Measurements from ENCODE around the gene TIMM44.

The TIMM44 gene

GRCh38 chr19:7915250-7916102, 28.0 kb downstream of the TIMM44 start:
- no peak for DNase-seq (ENCODE audit: low read depth in 1 of 2, low spot score in 1 of 2)

- no peak for DNase-seq (ENCODE audit: low read depth in 1 of 2, low spot score in 1 of 2)
Measured at GRCh38 chr19:7914598-7915045, 28.8 kb downstream of the TIMM44 start, which contains the start of gene TGFBR3L. Gene TGFBR3L (plus strand): TSS chr19:7914830.

GRCh38 chr19:7914099-7914498, 29.4 kb downstream of the TIMM44 start:
- no peak for DNase-seq (ENCODE audit: low read depth in 1 of 2, low spot score in 1 of 2)

GRCh38 chr19:7913652-7914051, 29.8 kb downstream of the TIMM44 start:
- no peak for DNase-seq (ENCODE audit: low read depth in 1 of 2, low spot score in 1 of 2)

DNA sequence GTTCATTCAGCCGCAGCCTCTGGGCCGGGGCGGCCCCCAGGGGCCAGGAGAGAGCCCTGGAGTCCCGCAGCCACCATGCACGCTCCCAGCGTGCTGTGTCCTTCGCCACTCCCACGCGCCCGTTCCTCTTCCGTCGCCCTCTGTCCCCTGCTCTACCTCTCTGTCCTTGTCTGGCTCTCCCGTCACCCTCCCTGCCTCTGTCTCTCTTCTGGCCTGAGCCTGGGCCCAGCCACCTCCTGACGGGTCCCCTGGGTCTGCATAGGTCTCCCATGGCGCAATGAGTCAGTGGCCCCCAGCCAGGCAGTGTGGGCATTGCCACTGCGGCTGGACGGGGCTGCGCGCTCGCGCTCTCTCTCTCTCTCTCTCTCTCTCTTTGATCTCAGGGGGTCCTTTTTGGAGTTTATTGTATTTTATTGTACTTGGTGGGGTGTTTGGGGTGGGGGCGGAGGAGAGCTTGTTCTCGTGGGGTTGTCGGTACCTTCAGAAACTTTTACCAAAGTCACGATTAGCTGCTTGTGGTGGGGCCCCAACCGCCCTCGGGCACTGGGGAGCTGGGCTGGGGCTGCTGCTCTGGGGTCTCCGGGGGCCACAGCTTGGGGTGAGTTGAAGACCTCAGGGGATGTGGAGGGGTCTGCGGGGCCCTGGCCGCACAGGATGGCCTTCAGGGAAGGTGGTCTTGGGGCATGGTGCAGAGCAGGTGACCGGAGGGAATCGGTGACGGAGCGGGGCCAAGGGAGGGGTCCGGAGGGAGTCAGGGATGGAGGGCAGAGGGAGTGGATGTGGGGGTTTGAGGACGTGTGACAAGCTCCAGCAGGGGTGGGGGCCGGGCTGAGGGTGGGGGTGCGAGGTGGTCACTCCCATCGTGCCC, 30.5 kb downstream of the TIMM44 start:
- DNase-seq (ENCODE audit: low read depth in 1 of 2, low spot score in 1 of 2) = no peak

DNA sequence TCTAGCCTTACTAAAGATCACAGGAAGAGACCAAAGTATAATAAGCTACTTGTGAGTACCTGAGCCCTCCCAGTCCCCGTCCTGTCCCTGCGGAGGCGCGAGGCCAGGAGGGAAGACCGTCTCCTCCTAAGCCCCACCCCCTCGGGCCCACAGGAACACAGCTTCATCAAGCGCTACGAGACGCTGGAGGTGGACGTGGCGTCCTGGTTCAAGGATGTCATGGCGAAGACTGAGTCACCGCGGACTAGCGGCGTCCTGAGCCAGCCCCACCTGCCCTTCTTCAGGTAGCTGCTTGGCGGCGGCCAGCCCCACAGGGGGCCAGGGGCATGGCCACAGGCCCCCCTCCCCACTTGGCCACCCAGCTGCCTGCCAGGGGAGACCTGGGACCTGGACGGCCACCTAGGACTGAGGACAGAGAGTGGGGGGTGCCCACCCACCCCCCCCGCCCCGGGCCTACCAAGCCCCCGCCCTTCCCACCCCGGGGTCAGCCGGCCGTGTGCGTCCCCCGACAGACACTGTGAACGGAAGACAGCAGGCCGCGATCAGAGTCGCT, 31.2 kb downstream of the TIMM44 start:
- DNase-seq (ENCODE audit: low read depth in 1 of 2, low spot score in 1 of 2) = no peak

GRCh38 chr19:7911508-7912143, 31.8 kb downstream of the TIMM44 start:
- DNase-seq (ENCODE audit: low read depth in 1 of 2, low spot score in 1 of 2) = no peak

GRCh38 chr19:7910321-7911161, 32.9 kb downstream of the TIMM44 start:
- no peak for DNase-seq (ENCODE audit: low read depth in 1 of 2, low spot score in 1 of 2)

DNA sequence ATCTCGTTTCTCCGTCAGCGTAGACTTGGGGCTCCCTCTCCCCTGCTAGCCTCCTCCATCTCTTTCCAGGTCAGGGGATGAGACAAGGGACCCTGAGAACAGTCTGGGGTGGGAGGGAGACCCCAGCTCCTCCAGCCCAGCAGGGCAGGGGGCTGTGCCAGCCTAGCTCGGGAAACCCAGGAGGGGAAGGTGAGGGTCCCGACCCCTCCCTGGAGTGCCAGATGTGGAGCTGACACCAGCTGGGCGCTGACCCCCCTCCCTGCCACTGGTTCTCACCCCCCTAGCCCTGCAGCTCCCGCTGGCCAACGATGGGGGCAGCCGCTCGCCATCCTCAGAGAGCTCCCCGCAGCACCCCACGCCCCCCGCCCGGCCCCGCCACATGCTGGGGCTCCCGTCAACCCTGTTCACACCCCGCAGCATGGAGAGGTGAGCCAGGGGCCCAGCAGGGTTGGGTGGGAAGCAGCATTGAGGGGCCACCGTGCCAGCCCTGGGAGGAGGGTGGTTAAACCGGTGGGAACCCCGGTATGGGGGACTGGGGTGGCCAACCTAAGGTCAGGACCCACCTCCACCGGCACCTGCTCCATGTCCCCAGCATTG, 33.9 kb downstream of the TIMM44 start:
- DNase-seq (ENCODE audit: low read depth in 1 of 2, low spot score in 1 of 2) = no peak

DNA sequence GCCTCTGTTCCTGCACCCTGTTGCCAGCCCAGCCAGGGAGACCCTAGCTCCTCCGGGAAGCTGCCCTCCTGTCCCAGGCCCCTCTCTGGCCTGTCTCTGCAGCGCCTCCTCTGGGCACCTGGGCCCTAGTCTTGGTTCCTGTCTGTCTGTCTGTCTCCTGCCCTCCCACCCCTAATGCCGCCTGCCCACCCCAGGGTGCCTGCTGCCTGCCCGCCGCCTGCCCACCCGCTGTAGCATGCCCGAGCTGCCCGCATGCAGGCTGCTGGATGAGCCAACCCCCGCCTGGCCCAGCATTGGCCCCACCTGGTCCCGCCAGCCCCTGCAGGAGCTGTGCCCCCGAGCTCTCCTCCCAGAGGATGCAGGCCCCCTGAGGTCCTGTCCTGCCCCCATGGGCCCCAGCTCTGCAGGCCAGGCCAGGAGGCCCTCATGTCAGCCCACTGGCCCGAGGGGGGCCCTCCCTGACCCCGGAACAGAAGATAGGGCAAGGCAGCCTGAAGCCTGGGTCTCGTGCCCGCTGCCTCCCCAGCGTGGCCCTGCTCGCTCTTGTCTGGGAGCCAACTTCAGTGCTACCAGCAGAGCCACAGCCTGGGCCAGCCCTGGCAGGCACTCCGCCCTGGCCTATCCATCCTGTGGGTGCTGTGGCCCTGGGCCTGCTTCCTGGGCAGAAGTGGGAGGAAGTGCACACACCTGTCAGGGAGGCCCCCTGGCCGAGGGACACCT, 34.6 kb downstream of the TIMM44 start:
- no peak for DNase-seq (ENCODE audit: low read depth in 1 of 2, low spot score in 1 of 2)

GRCh38 chr19:7908078-7908699, 35.3 kb downstream of the TIMM44 start:
- DNase-seq (ENCODE audit: low read depth in 1 of 2, low spot score in 1 of 2) = no peak

- DNase-seq (ENCODE audit: low read depth in 1 of 2, low spot score in 1 of 2) = no peak
Measured at GRCh38 chr19:7907544-7907943, 35.9 kb downstream of the TIMM44 start.

DNA sequence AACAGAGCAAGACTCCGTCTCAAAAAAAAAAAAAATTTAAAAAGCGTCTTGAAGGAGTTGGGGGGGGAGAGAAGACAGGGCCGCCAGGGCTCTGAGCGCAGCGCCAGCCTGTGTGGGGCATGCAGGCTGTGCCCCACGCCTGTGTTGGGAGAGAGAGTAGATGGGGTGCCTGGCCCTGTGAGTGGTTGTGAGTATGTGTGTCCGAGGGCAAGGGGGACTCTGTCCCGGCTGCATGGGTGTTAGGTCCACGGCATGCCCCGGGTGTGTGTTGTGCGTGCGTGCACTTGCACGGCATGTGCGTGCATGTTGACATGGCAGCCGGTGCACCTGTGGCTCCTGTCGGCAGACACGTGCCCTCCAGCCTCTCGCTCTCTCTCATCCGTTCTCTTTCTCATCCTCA, 36.3 kb downstream of the TIMM44 start:
- DNase-seq (ENCODE audit: low read depth in 1 of 2, low spot score in 1 of 2) = no peak

DNA sequence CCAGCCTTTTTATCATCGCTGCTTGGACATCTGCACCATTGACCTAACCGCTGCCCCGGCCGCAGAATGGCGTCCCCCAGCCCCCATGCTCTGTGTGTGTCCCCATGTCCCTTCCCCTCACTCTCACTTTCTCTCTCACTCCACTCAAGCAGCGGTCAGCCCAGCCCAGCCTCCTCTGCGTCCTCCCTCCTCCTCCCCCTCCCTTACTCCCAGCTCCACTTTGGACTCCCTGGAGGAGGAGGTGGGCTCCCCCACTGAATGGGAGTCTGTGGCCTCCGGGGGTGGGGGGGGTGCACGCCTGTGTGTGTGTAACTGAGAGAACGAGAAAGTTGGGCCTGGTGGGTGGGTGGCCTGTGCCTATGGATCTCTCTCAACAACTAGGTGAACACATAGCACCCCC, 37.6 kb downstream of the TIMM44 start:
- no peak for DNase-seq (ENCODE audit: low read depth in 1 of 2, low spot score in 1 of 2)

DNA sequence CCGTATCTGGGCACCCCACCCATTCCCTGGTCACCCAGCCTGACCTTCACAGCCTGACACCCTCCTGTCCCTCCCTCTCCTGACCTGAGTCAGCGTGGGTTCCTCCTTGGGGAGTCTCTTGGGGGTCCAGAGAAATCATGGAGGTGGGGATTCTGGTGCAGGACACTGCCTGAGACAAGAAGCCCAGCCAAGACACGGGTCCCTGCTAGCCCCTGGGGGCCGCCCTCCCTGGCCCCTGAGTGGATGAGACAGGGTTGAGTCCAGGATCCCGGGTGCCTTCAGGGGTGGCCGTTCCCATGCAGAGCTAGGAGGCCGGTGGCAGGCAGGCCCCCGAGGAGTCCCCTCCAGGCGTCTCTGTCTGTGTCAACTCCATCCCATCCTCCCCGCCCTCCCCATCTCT, 38.2 kb downstream of the TIMM44 start:
- no peak for DNase-seq (ENCODE audit: low read depth in 1 of 2, low spot score in 1 of 2)

DNA sequence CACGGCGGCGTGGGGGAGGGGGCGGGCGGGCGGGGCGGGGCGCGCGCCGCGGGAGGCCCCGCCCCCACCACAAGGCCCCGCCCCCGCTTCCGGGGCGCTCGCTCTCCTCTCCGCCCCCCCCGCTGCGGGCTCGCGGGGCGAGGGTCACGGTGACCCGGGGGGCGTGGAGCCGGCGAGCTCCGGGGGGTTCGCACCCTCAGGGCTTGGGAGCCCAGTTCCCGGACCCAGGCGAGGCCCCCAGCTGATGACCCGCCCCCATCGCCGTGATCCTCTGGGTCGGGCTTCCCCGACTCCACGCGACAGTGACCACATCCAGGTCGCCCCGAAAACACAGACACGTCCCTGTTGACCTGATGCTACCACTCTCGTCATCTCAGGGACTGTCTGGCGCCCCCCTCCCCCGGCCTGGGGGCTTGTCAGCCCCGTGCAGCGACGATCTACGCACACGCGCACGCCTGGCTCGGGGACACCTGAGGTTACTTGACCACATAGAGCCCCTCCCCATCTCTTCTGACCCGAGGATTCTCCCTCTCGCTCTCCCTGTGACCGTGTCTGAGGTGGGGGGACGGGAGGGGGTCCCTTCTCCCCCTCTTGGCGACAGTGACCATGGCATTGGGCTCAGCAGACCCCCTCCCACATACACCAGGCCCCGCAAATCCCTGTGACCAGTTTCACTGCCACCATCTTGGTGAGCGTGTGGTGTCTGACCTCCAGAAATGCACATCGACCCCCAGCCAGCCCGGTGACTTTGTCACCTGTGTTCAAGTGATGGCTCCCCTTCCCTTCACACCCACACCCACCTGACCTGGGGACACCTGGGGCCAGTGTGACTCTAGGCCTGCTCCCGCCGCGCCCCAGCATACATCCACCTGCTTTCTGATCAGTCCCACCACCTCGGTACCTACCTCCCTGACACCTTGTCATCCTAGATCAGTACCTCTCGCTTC, 39.1 kb downstream of the TIMM44 start:
- no peak for DNase-seq (ENCODE audit: low read depth in 1 of 2, low spot score in 1 of 2)

GRCh38 chr19:7903244-7904073, 40.0 kb downstream of the TIMM44 start, which contains the start of gene MAP2K7:
Gene MAP2K7 (plus strand): TSS chr19:7903877. CDS start chr19:7903945, 68 bp downstream.
- DNase-seq (ENCODE audit: low read depth in 1 of 2, low spot score in 1 of 2) = peak; percentile 100
